Liver (tissue), 3 donors: ENCODE measurements around the gene NGF.

ENCODE experiments used
- EGR1 ChIP-seq, 2 donors: IDR thresholded peaks; 2 replicates each; pipeline ENCODE4 v1.6.1; 2016 to 2018; ENCODE audit warnings: antibody characterized with exemption in 2 of 2, low read depth in 2 of 2
- HNF4A ChIP-seq, 2 donors: conservative IDR thresholded peaks; 2 replicates each; pipeline ENCODE4 v1.6.1; 2016; ENCODE audit warnings: antibody characterized with exemption in 2 of 2, mild to moderate bottlenecking in 2 of 2
- JUND ChIP-seq, 2 donors: IDR thresholded peaks; 2 replicates each; pipeline ENCODE4 v1.6.1; 2016; ENCODE audit warnings: antibody characterized with exemption in 2 of 2
- RAD21 ChIP-seq, 2 donors: IDR thresholded peaks; 2 replicates each; pipeline ENCODE4 v1.6.1; 2016; ENCODE audit warnings: antibody characterized with exemption in 2 of 2, mild to moderate bottlenecking in 2 of 2
- SP1 ChIP-seq: IDR thresholded peaks from 2 replicates; pipeline ENCODE4 v1.6.1; 2018; ENCODE audit warnings: antibody characterized with exemption, mild to moderate bottlenecking
- TAF1 ChIP-seq: conservative IDR thresholded peaks from 2 replicates; pipeline ENCODE4 v1.6.1; 2016; ENCODE audit warnings: antibody characterized with exemption, mild to moderate bottlenecking
- YY1 ChIP-seq: IDR thresholded peaks from 2 replicates; pipeline ENCODE4 v1.6.1; 2016; ENCODE audit warnings: antibody characterized with exemption, mild to moderate bottlenecking
- TF ChIP-seq, protein P1 (sequence below): IDR thresholded peaks from 2 replicates; pipeline ENCODE4 v1.6.1; 2016; ENCODE audit warnings: antibody characterized with exemption
- TF ChIP-seq, protein P2 (sequence below): fragments of 150-350 bp; IDR thresholded peaks from 2 replicates; pipeline ENCODE4 v1.5.1; 2017; ENCODE audit warnings: improper control_type of control experiment, low read depth, low read length; ENCODE audit not compliant: missing input control
- TF ChIP-seq, protein P3 (sequence below): IDR thresholded peaks from 2 replicates; pipeline ENCODE4 v1.6.1; 2016; ENCODE audit warnings: antibody characterized with exemption, mild to moderate bottlenecking
- TF ChIP-seq, protein P4 (sequence below): IDR thresholded peaks from 2 replicates; pipeline ENCODE4 v1.6.1; 2016; ENCODE audit warnings: antibody characterized with exemption
- donor health status: healthy.
- donor health status: healthy.

DNA sequence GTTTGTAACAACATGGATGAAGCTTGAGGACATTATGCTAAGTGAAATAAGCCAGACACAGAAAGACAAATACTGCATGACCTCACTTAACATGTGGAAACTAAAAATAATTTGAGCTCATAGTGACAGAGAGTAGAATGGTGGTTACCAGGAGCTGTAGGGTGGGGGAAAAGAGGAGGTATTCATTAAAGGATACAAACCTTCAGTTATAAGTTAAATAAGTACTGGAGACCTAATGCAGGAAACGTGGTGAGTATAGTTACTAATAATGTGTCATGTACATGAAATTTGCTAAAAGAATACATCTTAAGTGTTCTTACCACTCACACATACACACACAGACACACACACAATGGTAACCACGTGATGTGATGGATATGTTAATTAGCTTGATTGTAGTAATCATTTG, 86.7 kb downstream of the NGF start:
- TF ChIP-seq TAF1 (no peak), SP1 (no peak), JUND (IDR thresholded peaks at IDR 0.05) (no peak), HNF4A (conservative IDR thresholded peaks at IDR 0.05) (no peak), RAD21 (IDR thresholded peaks at IDR 0.05) (no peak), YY1 (no peak), EGR1 (IDR thresholded peaks at IDR 0.05; ENCODE audit: low read depth in 2 of 2) (no peak)
- TF ChIP-seq, protein P1, sequence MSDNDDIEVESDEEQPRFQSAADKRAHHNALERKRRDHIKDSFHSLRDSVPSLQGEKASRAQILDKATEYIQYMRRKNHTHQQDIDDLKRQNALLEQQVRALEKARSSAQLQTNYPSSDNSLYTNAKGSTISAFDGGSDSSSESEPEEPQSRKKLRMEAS, result no peak
- TF ChIP-seq, protein P2, sequence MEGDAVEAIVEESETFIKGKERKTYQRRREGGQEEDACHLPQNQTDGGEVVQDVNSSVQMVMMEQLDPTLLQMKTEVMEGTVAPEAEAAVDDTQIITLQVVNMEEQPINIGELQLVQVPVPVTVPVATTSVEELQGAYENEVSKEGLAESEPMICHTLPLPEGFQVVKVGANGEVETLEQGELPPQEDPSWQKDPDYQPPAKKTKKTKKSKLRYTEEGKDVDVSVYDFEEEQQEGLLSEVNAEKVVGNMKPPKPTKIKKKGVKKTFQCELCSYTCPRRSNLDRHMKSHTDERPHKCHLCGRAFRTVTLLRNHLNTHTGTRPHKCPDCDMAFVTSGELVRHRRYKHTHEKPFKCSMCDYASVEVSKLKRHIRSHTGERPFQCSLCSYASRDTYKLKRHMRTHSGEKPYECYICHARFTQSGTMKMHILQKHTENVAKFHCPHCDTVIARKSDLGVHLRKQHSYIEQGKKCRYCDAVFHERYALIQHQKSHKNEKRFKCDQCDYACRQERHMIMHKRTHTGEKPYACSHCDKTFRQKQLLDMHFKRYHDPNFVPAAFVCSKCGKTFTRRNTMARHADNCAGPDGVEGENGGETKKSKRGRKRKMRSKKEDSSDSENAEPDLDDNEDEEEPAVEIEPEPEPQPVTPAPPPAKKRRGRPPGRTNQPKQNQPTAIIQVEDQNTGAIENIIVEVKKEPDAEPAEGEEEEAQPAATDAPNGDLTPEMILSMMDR, result no peak
- TF ChIP-seq, protein P3, sequence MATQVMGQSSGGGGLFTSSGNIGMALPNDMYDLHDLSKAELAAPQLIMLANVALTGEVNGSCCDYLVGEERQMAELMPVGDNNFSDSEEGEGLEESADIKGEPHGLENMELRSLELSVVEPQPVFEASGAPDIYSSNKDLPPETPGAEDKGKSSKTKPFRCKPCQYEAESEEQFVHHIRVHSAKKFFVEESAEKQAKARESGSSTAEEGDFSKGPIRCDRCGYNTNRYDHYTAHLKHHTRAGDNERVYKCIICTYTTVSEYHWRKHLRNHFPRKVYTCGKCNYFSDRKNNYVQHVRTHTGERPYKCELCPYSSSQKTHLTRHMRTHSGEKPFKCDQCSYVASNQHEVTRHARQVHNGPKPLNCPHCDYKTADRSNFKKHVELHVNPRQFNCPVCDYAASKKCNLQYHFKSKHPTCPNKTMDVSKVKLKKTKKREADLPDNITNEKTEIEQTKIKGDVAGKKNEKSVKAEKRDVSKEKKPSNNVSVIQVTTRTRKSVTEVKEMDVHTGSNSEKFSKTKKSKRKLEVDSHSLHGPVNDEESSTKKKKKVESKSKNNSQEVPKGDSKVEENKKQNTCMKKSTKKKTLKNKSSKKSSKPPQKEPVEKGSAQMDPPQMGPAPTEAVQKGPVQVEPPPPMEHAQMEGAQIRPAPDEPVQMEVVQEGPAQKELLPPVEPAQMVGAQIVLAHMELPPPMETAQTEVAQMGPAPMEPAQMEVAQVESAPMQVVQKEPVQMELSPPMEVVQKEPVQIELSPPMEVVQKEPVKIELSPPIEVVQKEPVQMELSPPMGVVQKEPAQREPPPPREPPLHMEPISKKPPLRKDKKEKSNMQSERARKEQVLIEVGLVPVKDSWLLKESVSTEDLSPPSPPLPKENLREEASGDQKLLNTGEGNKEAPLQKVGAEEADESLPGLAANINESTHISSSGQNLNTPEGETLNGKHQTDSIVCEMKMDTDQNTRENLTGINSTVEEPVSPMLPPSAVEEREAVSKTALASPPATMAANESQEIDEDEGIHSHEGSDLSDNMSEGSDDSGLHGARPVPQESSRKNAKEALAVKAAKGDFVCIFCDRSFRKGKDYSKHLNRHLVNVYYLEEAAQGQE, result no peak
- TF ChIP-seq, protein P4, sequence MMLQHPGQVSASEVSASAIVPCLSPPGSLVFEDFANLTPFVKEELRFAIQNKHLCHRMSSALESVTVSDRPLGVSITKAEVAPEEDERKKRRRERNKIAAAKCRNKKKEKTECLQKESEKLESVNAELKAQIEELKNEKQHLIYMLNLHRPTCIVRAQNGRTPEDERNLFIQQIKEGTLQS, result no peak
